PFSK-1 (cell line): ENCODE results near the gene CALD1.

Experiments used
- FOXP2 ChIP-seq: optimal IDR thresholded peaks from 2 replicates; pipeline ENCODE3; 2011; ENCODE audit warnings: borderline replicate concordance, control low read depth, inconsistent platforms; ENCODE audit not compliant: insufficient read depth; ENCODE audit errors: extremely low read length, extremely low read depth
- POLR2AphosphoS5 ChIP-seq: IDR thresholded peaks from 2 replicates; pipeline ENCODE4 v1.6.1; 2012; ENCODE audit warnings: low read depth, mild to moderate bottlenecking, control low read depth, low read length, moderate library complexity
- REST ChIP-seq, 2 experiments: IDR thresholded peaks; 2 replicates each; pipeline versions ENCODE4 v1.6.1 to v1.8.0; 2011 to 2012; ENCODE audit warnings: low read depth in 2 of 2, low read length in 2 of 2, control low read depth in 1 of 2, inconsistent platforms in 1 of 2, mild to moderate bottlenecking in 1 of 2, moderate library complexity in 1 of 2; ENCODE audit not compliant: insufficient read depth in 1 of 2
- SIN3A ChIP-seq: IDR thresholded peaks from 2 replicates; pipeline ENCODE4 v1.6.1; 2012; ENCODE audit warnings: mild to moderate bottlenecking, low read length, moderate library complexity, borderline replicate concordance; ENCODE audit not compliant: insufficient read depth
- TAF1 ChIP-seq: IDR thresholded peaks from 2 replicates; pipeline ENCODE4 v1.6.1; 2012; ENCODE audit warnings: low read length, control low read depth, borderline replicate concordance; ENCODE audit not compliant: insufficient read depth

CALD1 gene

GRCh38 chr7:134819401-134819800, 40.0 kb downstream of the CALD1 start:
- TF ChIP-seq TAF1 (no peak), SIN3A (no peak), FOXP2 (no peak), REST (IDR thresholded peaks at IDR 0.05; ENCODE audit: insufficient read depth in 1 of 2, low read depth in 2 of 2, low read length in 2 of 2) (no peak), POLR2AphosphoS5 (no peak)

- TF ChIP-seq SIN3A (no peak), FOXP2 (no peak), POLR2AphosphoS5 (no peak), TAF1 (no peak), REST (IDR thresholded peaks at IDR 0.05; ENCODE audit: insufficient read depth in 1 of 2, low read depth in 2 of 2, low read length in 2 of 2) (no peak)
Observed at GRCh38 chr7:134820295-134820694, 40.9 kb downstream of the CALD1 start.

- TF ChIP-seq TAF1 (no peak), SIN3A (no peak)
Observed at GRCh38 chr7:134820778-134821177, 41.3 kb downstream of the CALD1 start.

GRCh38 chr7:134823400-134823799, 44.0 kb downstream of the CALD1 start:
- TF ChIP-seq POLR2AphosphoS5 = no peak
- TF ChIP-seq FOXP2 = no peak
- no peak for TF ChIP-seq SIN3A
- TF ChIP-seq REST (IDR thresholded peaks at IDR 0.05; ENCODE audit: insufficient read depth in 1 of 2, low read depth in 2 of 2, low read length in 2 of 2) = no peak
- TF ChIP-seq TAF1 = no peak

- TF ChIP-seq POLR2AphosphoS5 (no peak), FOXP2 (no peak), REST (IDR thresholded peaks at IDR 0.05; ENCODE audit: insufficient read depth in 1 of 2, low read depth in 2 of 2, low read length in 2 of 2) (no peak), SIN3A (no peak), TAF1 (no peak)
Observed at GRCh38 chr7:134825666-134826065, 46.2 kb downstream of the CALD1 start.

GRCh38 chr7:134826105-134826504, 46.7 kb downstream of the CALD1 start:
- TF ChIP-seq FOXP2 = no peak
- no peak for TF ChIP-seq POLR2AphosphoS5
- TF ChIP-seq REST (IDR thresholded peaks at IDR 0.05; ENCODE audit: insufficient read depth in 1 of 2, low read depth in 2 of 2, low read length in 2 of 2) = no peak
- TF ChIP-seq SIN3A = no peak
- no peak for TF ChIP-seq TAF1
